KG1 (cell line): Measurements from ENCODE around the gene SUN2.
A peak's percentile ranks its signal among the peaks of the same experiment; 100 is the strongest.
"Not testable (repeated sequence)": the region's sequence is repeated elsewhere in the genome, so short reads cannot be mapped to it uniquely, and the experiment has no call there.

Experiments
- DNase-seq: peaks from one replicate; lab custom pipeline; 2025; lab: John Stamatoyannopoulos, UW

The SUN2 gene

GRCh38 chr22:38755911-38756532 lies at the start of gene SUN2:
Gene SUN2 (minus strand): TSS chr22:38755998. CDS start chr22:38752628, 3,370 bp downstream.
- peak; percentile 82 for DNase-seq

- not testable (repeated sequence) for DNase-seq
These were observed 49.3 kb upstream of the SUN2 start for GRCh38 chr22:38805041-38805593.

GRCh38 chr22:38802671-38803121 lies 46.9 kb upstream of the SUN2 start:
- DNase-seq, result no peak

DNA sequence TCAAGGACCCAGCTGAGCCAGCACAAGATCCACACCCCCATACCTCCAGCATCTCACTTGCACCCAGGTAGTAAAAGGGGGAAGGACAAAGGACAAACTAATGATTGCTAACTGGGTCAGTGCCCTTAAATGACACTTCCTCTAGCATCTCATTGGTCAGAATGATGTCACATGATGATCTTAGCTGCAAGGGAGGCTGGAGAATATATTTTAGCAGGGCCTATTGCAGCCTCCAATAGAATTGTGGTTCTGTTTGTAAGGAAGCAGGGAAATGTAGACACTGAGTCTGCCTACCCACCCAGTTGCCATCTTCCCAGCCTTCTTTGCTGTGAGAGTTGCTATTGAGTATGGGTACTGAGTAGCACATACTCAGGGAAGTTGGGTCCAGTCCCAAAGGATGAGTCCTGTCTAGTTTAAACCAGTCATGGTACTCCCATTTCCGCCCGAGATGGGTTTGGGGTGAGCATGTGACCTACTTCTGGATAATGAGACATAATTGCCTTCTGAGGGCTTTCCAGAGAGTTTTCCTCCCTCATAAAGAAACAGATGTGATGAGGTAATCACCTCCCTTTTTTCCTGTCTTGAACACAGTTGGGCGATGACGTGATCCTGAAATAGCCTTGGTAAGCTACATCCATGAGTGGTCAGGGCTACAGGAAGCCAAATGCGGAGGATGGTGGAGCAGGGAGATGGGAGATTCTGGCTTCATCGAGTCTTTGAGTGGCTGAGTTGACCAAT lies 43.6 kb upstream of the SUN2 start:
- DNase-seq, result no peak

DNA sequence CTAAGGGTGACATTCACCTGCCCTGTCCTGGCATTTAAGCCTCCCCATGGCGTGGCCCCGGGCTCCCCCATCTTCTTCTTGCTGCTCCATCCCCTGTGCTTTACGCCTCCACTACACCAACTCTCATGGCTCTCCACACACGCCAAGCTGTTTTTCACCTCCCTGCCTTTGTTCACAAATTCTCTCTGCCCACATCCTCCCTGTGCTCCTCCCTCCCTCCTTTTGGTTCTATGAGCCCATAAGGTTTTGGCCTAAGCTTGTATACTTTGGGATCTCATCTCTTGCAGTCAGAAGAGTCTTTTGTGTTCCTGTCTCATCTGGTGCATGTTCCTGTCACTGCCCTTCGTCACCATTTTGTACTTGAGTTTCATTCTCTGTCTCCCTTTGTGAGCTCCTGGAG lies 42.7 kb upstream of the SUN2 start:
- DNase-seq, result no peak

GRCh38 chr22:38796262-38796957 lies 40.6 kb upstream of the SUN2 start:
- DNase-seq, result no peak

GRCh38 chr22:38795569-38795968 lies 39.8 kb upstream of the SUN2 start:
- no peak for DNase-seq

DNA sequence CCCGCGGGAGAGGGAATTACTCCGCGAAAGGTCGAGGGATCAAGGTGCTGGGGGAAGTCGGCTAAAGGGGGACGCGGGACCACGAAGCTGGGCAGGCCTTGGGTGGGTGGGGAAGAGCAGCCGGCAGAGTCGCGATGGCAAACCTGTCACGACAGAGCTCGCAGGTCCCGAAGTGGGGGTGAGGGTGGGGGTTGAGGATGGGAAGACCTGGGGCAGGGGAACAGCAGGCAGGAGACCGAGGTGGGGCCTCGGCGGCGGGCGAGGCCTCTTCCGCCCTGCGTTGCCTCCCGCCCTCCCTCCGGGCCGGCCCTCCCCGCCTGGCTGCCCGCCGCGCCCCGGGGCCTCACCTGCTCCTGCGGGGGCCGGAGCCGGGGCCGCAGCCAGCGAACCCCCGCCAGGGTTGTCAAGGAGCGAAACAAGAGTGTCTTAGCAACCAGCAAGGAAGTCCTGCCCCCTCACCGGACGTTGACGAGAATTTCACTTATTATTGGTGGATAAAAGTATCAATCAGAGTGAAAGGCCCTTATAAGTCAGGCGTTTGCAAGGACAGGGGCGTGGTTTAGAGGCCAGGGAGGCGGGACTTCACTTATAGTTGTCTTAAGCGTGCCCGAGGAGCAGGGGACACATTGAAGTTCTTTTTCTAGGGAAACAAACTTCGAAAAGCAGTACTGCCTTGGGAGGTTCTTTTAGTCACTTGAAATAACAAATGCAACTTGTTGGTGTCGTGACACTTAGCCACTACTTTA lies 38.1 kb upstream of the SUN2 start, which contains the start of gene DNAL4:
Gene DNAL4, minus strand, starts transcription at position 423 of the 746 bp plus-strand sequence. CDS start 11,412 bp downstream, outside the sequence.
- DNase-seq, result peak; percentile 96

DNA sequence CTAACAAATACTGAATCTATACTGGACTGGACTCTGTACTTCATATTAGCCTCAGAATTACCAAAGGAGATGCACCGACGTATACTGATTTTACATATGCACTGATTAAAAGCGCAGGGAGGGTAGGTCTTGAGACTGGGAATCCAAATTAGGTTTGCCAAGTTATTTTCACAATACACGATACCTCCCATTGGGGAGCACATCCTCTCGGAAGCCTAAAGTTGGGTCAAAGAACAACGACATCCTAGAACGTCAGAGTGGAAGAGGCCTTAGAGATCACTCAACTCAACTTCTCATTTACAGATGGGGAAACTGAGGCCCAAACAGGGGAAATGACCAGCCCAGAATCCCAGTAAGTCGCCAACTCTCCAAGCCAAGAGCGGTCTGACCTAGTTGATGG lies 37.5 kb upstream of the SUN2 start:
- no peak for DNase-seq

GRCh38 chr22:38792833-38793232 lies 37.0 kb upstream of the SUN2 start:
- DNase-seq, result no peak

GRCh38 chr22:38789606-38790005 lies 33.8 kb upstream of the SUN2 start:
- no peak for DNase-seq

DNA sequence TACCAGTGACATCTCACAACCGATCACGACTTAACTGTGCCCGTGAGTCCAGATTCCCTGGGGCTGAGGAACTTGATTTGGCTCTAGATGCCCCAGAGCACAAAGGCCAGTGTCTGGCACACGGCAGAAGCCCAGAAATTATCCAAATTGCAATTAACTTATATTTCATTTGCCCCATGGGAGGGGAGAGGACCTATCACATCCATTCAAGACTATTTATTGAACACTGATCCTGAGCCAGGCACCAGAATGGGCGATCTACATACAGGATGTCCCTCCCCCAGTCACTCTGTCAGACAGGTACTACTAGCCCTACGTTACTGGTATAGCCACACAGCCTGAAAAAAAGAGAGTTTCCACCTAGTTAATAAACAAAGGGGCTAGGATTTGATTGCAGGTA lies 33.0 kb upstream of the SUN2 start:
- DNase-seq, result no peak

DNA sequence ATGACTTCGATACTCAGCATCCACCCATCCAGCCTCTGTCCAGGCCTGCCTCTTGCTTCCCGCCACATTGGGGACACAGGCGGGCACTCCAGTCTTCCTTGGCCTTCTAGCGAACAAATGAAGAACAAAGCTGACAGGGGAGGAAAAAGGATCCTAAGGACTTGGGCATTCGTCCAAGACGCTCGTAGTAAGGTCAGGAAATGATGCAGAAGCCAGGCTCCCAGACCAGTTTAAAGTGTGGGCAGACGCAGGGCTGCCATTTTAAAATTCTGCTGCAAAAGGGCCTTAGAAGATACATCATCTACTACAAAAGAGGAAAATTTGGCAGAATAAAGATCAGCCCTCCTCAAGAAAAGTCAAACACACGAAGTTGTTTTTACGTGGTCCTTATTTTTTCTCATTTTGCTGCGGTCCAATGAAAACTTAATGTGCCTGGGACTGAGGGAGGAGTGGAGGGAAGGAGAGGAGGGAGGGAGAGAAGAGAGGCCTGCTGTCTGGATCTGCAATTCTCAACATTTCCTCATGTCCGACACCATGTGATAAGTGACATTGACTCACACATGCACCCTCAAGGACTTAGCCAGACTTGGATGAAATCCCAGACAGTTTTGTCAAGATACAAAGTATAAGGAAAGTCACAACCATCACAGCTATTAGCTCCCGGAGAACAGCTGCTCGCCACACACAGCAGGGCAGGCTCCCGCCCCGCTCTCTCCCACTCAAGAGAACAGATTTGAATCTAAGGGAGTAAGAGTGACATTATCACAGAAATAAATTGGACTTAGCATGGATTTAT lies 32.4 kb upstream of the SUN2 start:
- DNase-seq, result no peak

- DNase-seq, result no peak
These were observed 30.8 kb upstream of the SUN2 start for GRCh38 chr22:38786631-38787030.

DNA sequence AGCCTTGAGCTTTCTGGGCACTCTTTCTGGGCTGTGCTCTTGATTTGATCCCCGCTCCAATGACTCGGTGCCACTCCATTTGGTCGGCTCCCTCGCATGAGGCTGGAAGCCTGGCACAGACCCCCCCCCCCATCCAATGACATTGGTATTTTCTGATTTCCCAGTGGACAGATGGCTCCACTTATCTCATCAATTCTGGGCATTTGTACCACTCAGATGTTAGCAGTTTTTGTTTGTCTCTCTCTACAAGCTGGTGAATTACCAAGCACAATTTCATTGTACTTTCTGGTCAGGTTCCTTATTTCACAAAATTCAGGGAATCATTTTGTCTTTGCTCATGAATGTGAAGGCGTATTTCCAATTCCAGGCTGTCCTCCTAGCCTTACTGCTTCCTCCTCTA lies 29.1 kb upstream of the SUN2 start:
- no peak for DNase-seq

DNA sequence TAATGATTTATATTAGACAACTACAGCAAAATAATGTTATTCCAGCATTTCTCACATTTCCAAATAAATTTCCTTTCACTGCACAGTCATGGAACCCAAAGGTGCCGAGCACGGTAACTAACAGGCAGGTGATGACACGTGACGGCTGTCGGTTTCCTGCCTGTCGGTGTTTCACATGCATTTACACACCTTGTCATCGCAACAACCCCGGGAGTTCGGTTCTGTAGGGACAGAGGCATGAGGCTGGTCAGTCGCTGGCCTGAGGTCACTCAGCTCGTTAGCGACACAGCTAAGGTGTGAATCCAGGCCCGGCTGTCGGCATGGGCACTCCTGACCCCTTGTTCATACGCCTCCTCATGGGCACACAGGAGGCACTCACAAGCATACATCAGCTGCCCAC lies 28.2 kb upstream of the SUN2 start:
- no peak for DNase-seq

- no peak for DNase-seq
These were observed 27.4 kb upstream of the SUN2 start for GRCh38 chr22:38783095-38783615.

- no peak for DNase-seq
These were observed 26.8 kb upstream of the SUN2 start for GRCh38 chr22:38782402-38783094.

- DNase-seq, result no peak
These were observed 25.2 kb upstream of the SUN2 start for GRCh38 chr22:38781033-38781432.

DNA sequence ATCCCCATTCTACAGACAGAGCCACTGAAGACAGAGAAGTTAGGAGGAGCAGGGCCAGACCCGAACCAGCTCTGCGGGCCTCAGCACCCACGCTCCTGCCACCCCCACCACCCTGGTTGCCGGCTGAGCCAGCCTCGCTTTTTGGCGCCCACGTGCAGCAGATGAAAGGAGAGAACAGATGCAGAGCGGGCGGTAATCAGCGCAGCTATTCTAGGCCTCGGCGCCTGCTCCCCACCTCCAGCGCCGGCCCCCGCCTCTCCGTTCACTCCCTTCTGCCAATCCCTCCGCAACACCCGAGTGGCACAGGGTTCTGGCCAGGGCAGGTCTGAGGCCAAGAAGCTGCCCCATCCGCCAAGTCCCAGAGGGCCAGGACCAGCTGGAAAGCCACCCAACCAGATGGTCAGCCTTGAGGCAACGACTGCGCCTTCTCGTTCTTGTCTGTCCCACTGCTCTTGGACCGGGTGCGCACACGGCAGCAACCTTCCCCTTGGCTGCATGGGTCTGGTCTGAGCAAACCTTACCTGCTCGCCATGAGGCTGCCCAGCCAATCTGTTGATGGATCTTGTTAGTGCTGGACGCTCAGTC lies 21.4 kb upstream of the SUN2 start:
- no peak for DNase-seq
